Type B pancreatic cell (in vitro differentiated cells): Measurements from ENCODE around the gene RASA2. TPM values are rescaled to one million over a fixed set of nuclear protein-coding genes. Genes with fewer than 3 reads are reported as not detected.

Experiments
- DNase-seq: peaks from one replicate; pipeline ENCODE4 v3.0.0; 2021; ENCODE audit warnings: mixed read lengths; ENCODE audit not compliant: unreplicated experiment; ENCODE audit errors: extremely low spot score
- H3K27ac Mint-ChIP-seq: 2 replicates; pipeline ENCODE4 v1.8.0; 2021; ENCODE audit warnings: mild to moderate bottlenecking, mixed read lengths
- H3K27me3 Mint-ChIP-seq: 2 replicates; pipeline ENCODE4 v1.8.0; 2021; ENCODE audit warnings: mixed read lengths
- H3K36me3 Mint-ChIP-seq: 2 replicates; pipeline ENCODE4 v1.8.0; 2021; ENCODE audit warnings: mixed read lengths
- H3K4me1 Mint-ChIP-seq: one replicate; pipeline ENCODE4 v1.8.0; 2021; ENCODE audit warnings: mixed read lengths; ENCODE audit not compliant: unreplicated experiment
- H3K4me3 Mint-ChIP-seq: 2 replicates; pipeline ENCODE4 v1.8.0; 2021; ENCODE audit warnings: mild to moderate bottlenecking, mixed read lengths
- H3K9me3 Mint-ChIP-seq: 2 replicates; pipeline ENCODE4 v1.8.0; 2021; ENCODE audit warnings: mixed read lengths
- CTCF ChIP-seq: fragments of 200-600 bp; sonication (generic); conservative IDR thresholded peaks from 2 replicates; pipeline ENCODE4 v1.5.0; 2021; ENCODE audit warnings: antibody characterized with exemption, mild to moderate bottlenecking
- total RNA-seq: library from RNA; stranded (reverse); gene quantifications from 2 replicates; pipeline ENCODE4 v1.2.1, GENCODE V29; 2021; ENCODE audit warnings: low replicate concordance

RASA2 gene
- total RNA-seq, 1 donor from 2014 or later, result 20.3 TPM

DNA sequence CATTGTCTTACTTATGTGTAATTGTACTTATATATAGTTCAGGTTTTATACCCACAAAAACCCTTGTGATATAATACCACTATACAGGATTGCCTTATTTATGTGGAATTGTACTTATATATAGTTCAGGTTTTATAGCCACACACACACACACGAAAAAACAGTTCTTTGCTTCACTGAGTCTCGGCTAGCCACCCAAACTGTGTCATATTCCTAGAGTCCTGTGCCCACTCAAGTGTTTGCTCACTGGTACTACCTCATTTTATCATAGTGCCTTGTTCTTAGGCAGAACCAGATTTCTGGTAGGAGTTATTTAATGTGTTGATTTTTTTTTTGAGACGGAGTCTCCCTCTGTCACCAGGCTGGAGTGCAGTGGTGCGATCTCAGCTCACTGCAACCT, 12.5 kb downstream of the RASA2 start:
- no peak for TF ChIP-seq CTCF
- no peak for DNase-seq
- no peak overlapping the region for H3K27ac Mint-ChIP-seq

DNA sequence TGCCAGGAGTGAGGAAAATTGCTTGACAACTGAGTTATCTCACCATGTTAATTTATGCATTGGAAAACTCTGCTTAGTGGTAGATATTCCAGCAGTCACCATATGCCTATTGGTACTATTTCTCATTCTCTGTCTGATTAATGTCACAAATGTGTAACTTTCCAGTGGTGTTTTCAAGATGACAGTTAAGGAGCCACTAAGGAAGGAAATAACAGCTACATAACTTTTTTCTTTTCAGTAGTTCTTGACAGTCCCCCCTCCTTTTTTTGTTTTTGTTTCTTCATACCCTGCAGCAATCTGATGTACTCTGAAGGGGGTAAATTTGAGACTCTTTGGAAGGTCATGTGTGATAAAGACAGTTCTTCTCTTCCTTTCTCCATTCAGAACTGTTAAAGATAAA, 13.1 kb downstream of the RASA2 start:
- H3K27me3 Mint-ChIP-seq, result no peaks in the 10 kb centered on the region
- no peak overlapping the region for H3K27ac Mint-ChIP-seq
- no peak overlapping the region for H3K4me3 Mint-ChIP-seq
- peaks cover 4% of the 10 kb centered on the region for H3K4me1 Mint-ChIP-seq
- peaks cover 5% of the 10 kb centered on the region for H3K36me3 Mint-ChIP-seq
- H3K9me3 Mint-ChIP-seq, result no peaks in the 10 kb centered on the region
- DNase-seq, result no peak
- no peak for TF ChIP-seq CTCF

More for the DNA sequence above, 12.5 kb downstream of the RASA2 start:
- H3K4me1 Mint-ChIP-seq, result peaks cover 4% of the 10 kb centered on the region
- H3K36me3 Mint-ChIP-seq, result peaks cover 5% of the 10 kb centered on the region
- H3K9me3 Mint-ChIP-seq, result no peaks in the 10 kb centered on the region
- H3K27me3 Mint-ChIP-seq, result no peaks in the 10 kb centered on the region
- H3K4me3 Mint-ChIP-seq, result no peak overlapping the region

- TF ChIP-seq CTCF, result no peak
- no peak overlapping the region for H3K27ac Mint-ChIP-seq
- H3K36me3 Mint-ChIP-seq, result peaks cover 5% of the 10 kb centered on the region
- H3K27me3 Mint-ChIP-seq, result no peaks in the 10 kb centered on the region
- H3K4me1 Mint-ChIP-seq, result peaks cover 4% of the 10 kb centered on the region
- no peak overlapping the region for H3K4me3 Mint-ChIP-seq
- no peak for DNase-seq
- H3K9me3 Mint-ChIP-seq, result no peaks in the 10 kb centered on the region
These were observed 13.6 kb downstream of the RASA2 start for GRCh38 chr3:141500397-141500796.

DNA sequence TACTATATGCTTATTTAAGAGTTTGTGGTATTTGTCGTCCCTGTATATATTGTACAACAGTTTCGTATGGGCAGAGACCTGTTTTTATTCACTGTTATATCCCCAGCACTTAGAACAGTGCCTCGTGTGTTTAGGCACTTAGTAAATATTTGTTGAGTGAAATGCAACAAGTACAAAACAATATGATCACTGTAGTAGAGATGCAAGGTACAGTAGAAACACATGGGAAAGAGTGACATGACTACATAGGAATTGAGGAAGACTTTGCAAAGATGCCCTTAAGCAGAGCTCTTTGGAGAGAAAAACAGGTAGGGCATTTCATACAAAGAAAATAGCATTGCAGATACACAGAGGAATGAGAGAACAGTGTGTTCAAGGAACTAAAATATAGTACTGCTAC, 18.3 kb downstream of the RASA2 start:
- DNase-seq, result no peak
- no peak overlapping the region for H3K27ac Mint-ChIP-seq
- peaks cover 3% of the 10 kb centered on the region for H3K36me3 Mint-ChIP-seq
- no peak for TF ChIP-seq CTCF
- peaks cover under 1% of the 10 kb centered on the region for H3K4me1 Mint-ChIP-seq
- no peaks in the 10 kb centered on the region for H3K27me3 Mint-ChIP-seq
- H3K9me3 Mint-ChIP-seq, result no peaks in the 10 kb centered on the region
- H3K4me3 Mint-ChIP-seq, result no peak overlapping the region

GRCh38 chr3:141506071-141506470, 19.2 kb downstream of the RASA2 start:
- Mint-ChIP-seq H3K27ac (no peak overlapping the region), H3K9me3 (no peaks in the 10 kb centered on the region), H3K4me3 (no peak overlapping the region), H3K27me3 (no peaks in the 10 kb centered on the region), H3K36me3 (peaks cover 9% of the 10 kb centered on the region), H3K4me1 (no peaks in the 10 kb centered on the region)
- TF ChIP-seq CTCF, result no peak
- no peak for DNase-seq

GRCh38 chr3:141507392-141508066, 20.7 kb downstream of the RASA2 start:
- DNase-seq, result no peak
- H3K36me3 Mint-ChIP-seq, result peaks cover 16% of the 10 kb centered on the region
- no peaks in the 10 kb centered on the region for H3K9me3 Mint-ChIP-seq
- no peaks in the 10 kb centered on the region for H3K4me1 Mint-ChIP-seq
- H3K4me3 Mint-ChIP-seq, result no peak overlapping the region
- H3K27ac Mint-ChIP-seq, result no peak overlapping the region
- TF ChIP-seq CTCF, result no peak
- no peaks in the 10 kb centered on the region for H3K27me3 Mint-ChIP-seq
